OCI-LY3 (cell line): ENCODE results near the gene TMEM184B.

ENCODE experiments used
- H2AFZ ChIP-seq: fragments of 200-600, 300-600 bp; shearing (Covaris generic); 2 replicates; pipeline ENCODE4 v1.6.0; 2014; ENCODE audit warnings: antibody characterized with exemption, low read depth, low read length
- H3K27ac ChIP-seq: fragments of 200-600, 300-600 bp; sonication (generic); 2 replicates; pipeline ENCODE4 v1.5.1; 2014; ENCODE audit warnings: mild to moderate bottlenecking, low read length, moderate library complexity, mixed read lengths
- H3K27me3 ChIP-seq: fragments of 200-600, 300-600 bp; sonication (generic); 2 replicates; pipeline ENCODE4 v1.6.1; 2014; ENCODE audit warnings: low read depth, low read length, mixed read lengths
- H3K36me3 ChIP-seq: fragments of 200-600, 300-600 bp; sonication (generic); replicated peaks from 2 replicates; pipeline ENCODE3; 2014; ENCODE audit warnings: low read depth, low read length, mixed read lengths
- H3K4me1 ChIP-seq: fragments of 300-600, 200-600 bp; sonication (generic); 2 replicates; pipeline ENCODE4 v1.6.1; 2014; ENCODE audit warnings: low read length, mixed read lengths
- H3K4me2 ChIP-seq: fragments of 200-600, 300-600 bp; sonication (generic); 2 replicates; pipeline ENCODE4 v1.6.1; 2014; ENCODE audit warnings: low read length, mixed read lengths
- H3K4me3 ChIP-seq: fragments of 300-600, 200-600 bp; sonication (generic); 2 replicates; pipeline ENCODE4 v1.5.1; 2014; ENCODE audit warnings: antibody characterized with exemption, mild to moderate bottlenecking, low read length, moderate library complexity
- H3K79me2 ChIP-seq: fragments of 300-600, 200-600 bp; shearing (Covaris generic); 2 replicates; pipeline ENCODE4 v1.6.1; 2014; ENCODE audit warnings: mild to moderate bottlenecking, low read length, mixed read lengths
- H3K9ac ChIP-seq: fragments of 300-600, 200-600 bp; shearing (Covaris generic); 2 replicates; pipeline ENCODE4 v1.6.0; 2014; ENCODE audit warnings: mild to moderate bottlenecking, low read length, moderate library complexity
- H3K9me3 ChIP-seq: fragments of 200-600, 300-600 bp; shearing (Covaris generic); 2 replicates; pipeline ENCODE4 v1.6.1; 2014; ENCODE audit warnings: low read length, mixed read lengths; ENCODE audit not compliant: insufficient read depth
- H4K20me1 ChIP-seq: fragments of 200-600, 300-600 bp; sonication (generic); 2 replicates; pipeline ENCODE4 v1.6.1; 2016; ENCODE audit warnings: low read length, mixed read lengths; ENCODE audit not compliant: insufficient read depth
- CTCF ChIP-seq: fragments of 200-600, 300-600 bp; sonication (generic); IDR thresholded peaks from 2 replicates; pipeline ENCODE4 v1.5.1; 2014; ENCODE audit warnings: antibody characterized with exemption, low read length, low read depth
- EZH2phosphoT487 ChIP-seq: fragments of 200-600 bp; shearing (Covaris generic); IDR thresholded peaks from 2 replicates; pipeline ENCODE4 v1.6.1; 2018; ENCODE audit warnings: antibody characterized with exemption, mixed run types, low read depth

The TMEM184B gene

GRCh38 chr22:38304526-38304925 is 31.7 kb upstream of the TMEM184B start:
- H3K79me2 ChIP-seq: peaks cover 81% of the 10 kb centered on the region
- H3K4me3 ChIP-seq: peak overlapping the region; percentile 56
- H3K9ac ChIP-seq: peak overlapping the region; percentile 61; the same call in 1 of the 2 replicates
- peaks cover 37% of the 10 kb centered on the region for H4K20me1 ChIP-seq
- peaks cover 68% of the 10 kb centered on the region for H3K4me1 ChIP-seq
- no peaks in the 10 kb centered on the region for H3K27me3 ChIP-seq
- peak overlapping the region; percentile 68 for H3K4me2 ChIP-seq
- peaks cover 56% of the 10 kb centered on the region for H3K36me3 ChIP-seq
- TF ChIP-seq EZH2phosphoT487: no peak
- peak; percentile 30 for TF ChIP-seq CTCF
- no peaks in the 10 kb centered on the region for H3K9me3 ChIP-seq
- peak overlapping the region; percentile 94 for H3K27ac ChIP-seq
- no peak overlapping the region for H2AFZ ChIP-seq

DNA sequence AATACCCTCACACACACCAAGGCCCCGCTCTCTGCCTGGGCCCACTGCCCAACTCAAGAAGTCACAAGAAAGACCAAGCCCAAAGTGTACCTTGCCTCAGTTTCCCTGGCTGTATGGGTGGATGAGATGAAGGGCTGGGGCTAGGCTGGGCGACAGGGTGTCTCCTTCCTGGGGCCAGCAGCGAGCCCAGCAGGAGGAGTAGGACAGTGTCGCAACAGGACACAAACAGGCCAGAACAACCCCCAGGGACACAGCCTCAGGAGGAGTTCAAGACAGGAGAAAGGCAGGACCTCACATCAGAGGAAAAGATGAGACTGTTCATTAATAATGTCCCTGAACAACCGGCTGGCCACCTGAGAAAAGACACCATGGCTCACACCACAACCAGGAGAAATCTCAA is 31.2 kb upstream of the TMEM184B start:
- Histone ChIP-seq H3K4me2 (peak overlapping the region; percentile 68), H4K20me1 (peaks cover 37% of the 10 kb centered on the region), H3K9me3 (no peaks in the 10 kb centered on the region), H3K9ac (peak overlapping the region; percentile 61; the same call in 1 of the 2 replicates), H3K4me3 (peak overlapping the region; percentile 56), H2AFZ (no peak overlapping the region), H3K4me1 (peaks cover 68% of the 10 kb centered on the region), H3K36me3 (peaks cover 58% of the 10 kb centered on the region), H3K79me2 (peaks cover 80% of the 10 kb centered on the region), H3K27ac (peak overlapping the region; percentile 94), H3K27me3 (no peaks in the 10 kb centered on the region)
- TF ChIP-seq EZH2phosphoT487 (no peak), CTCF (no peak)

DNA sequence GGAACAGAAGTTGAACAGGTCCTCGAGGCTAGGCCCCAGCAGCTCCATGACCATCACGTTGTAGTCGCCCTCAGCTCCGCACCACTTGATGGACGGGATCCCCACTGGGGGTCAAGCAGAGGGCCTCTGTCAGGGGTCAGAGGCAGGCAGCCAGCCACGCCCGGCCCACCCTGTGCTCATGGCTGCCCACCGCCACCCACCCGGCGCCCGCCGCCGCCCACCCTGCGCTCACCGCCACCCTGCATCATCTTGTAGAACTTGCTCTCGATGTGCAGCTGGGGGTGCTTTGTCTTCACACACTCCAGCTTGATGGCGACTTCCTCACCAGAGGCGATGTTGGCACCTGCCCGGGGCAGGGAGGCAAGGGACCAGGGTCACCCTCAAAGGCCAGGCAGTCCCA is 30.1 kb upstream of the TMEM184B start:
- Histone ChIP-seq H3K9ac (no peak overlapping the region), H3K9me3 (no peaks in the 10 kb centered on the region), H3K4me3 (no peak overlapping the region), H3K36me3 (peaks cover 50% of the 10 kb centered on the region), H2AFZ (no peak overlapping the region), H3K27me3 (no peaks in the 10 kb centered on the region), H4K20me1 (peaks cover 27% of the 10 kb centered on the region), H3K27ac (no peak overlapping the region), H3K4me1 (peaks cover 68% of the 10 kb centered on the region), H3K79me2 (peaks cover 71% of the 10 kb centered on the region), H3K4me2 (no peak overlapping the region)
- TF ChIP-seq EZH2phosphoT487 (no peak), CTCF (no peak)

- no peak overlapping the region for H3K27ac ChIP-seq
- H3K4me3 ChIP-seq: no peak overlapping the region
- TF ChIP-seq CTCF (no peak), EZH2phosphoT487 (no peak)
- peaks cover 30% of the 10 kb centered on the region for H4K20me1 ChIP-seq
- peaks cover 51% of the 10 kb centered on the region for H3K4me1 ChIP-seq
- H3K79me2 ChIP-seq: peaks cover 76% of the 10 kb centered on the region
- no peak overlapping the region for H2AFZ ChIP-seq
- no peak overlapping the region for H3K9ac ChIP-seq
- H3K27me3 ChIP-seq: no peaks in the 10 kb centered on the region
- H3K9me3 ChIP-seq: no peaks in the 10 kb centered on the region
- H3K36me3 ChIP-seq: peaks cover 67% of the 10 kb centered on the region
- no peak overlapping the region for H3K4me2 ChIP-seq
Observed at GRCh38 chr22:38300946-38301345, 28.1 kb upstream of the TMEM184B start.
